Occipital lobe (tissue), 2 donors: Measurements from ENCODE around the gene POU2F1. TPM values are rescaled to one million over a fixed set of nuclear protein-coding genes. Genes with fewer than 3 reads are reported as not detected.
A peak's percentile ranks its signal among the peaks of the same experiment; 100 is the strongest.

Source experiments
- DNase-seq: peaks from one replicate; lab custom pipeline; 2025; lab: John Stamatoyannopoulos, UW
- total RNA-seq: library from RNA; depleted of rRNA; stranded (reverse); fragments of >200 nt; gene quantifications from one replicate; pipeline ENCODE4 v1.2.3, GENCODE V29; 2014

POU2F1 gene
- total RNA-seq, result 34.6 TPM

DNA sequence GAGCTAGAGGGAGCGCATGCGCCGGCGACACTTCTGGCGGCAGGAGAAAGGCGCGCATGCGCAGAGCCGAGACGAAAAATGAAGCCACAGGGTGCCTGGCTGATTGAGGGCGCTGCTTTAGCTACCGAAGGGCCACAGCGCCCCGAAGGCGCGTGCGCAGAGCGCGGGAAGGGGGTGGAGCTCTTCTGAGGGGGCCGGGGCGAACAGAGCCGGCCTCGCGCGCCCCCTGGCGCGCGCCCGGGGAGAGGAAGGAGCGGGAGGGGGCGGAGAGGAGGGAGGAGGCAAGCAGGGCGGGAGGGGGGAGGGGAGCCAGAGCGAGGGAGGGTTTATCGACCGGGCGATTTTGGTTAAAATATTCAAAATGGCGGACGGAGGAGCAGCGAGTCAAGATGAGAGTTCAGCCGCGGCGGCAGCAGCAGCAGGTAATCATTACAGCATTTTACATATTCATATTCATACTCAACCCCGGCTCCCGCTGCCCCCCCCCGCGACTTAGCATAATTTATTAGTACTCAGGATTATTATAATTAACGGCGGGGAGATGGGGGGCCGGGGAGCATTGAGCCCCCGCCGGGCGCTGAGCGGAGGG lies at the start of gene POU2F1:
Gene POU2F1, plus strand, starts transcription at position 350 of the 589 bp plus-strand sequence. Its CDS starts 12 bp downstream, at position 362.
- DNase-seq, result peak; percentile 98

DNA sequence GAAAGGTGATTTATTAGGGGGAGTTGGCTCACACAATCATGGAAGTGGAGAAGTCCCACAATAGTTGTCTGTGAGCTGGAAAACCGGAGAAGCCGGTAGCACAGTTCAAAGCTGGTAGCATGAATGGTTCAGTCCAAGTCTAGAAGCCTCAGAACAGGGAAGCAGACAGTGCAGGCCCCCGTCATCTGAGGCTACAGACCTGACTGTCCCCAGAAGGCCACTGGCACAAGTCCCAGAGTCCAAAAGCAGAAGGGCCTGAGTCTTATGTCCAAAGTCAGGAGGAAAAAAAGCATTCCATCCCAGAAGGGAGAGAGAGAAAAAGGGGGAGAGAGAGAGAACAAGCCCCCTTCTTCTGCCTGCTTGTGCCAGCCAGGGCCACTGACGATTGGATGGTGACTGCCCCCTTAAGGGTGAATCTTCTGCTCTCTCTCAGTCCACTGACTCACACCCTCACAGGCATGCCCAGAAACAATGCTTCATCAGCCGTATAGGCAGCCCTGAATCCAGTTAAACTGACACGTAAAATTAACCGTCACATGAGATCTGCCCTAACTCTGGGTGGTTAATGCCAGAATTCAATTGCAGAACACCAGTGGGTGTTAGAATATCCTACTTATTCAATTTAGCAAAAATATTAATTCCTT lies 49.3 kb upstream of the POU2F1 start:
- DNase-seq, result no peak

- no peak for DNase-seq
Observed at GRCh38 chr1:167173516-167174184, 47.0 kb upstream of the POU2F1 start.

DNA sequence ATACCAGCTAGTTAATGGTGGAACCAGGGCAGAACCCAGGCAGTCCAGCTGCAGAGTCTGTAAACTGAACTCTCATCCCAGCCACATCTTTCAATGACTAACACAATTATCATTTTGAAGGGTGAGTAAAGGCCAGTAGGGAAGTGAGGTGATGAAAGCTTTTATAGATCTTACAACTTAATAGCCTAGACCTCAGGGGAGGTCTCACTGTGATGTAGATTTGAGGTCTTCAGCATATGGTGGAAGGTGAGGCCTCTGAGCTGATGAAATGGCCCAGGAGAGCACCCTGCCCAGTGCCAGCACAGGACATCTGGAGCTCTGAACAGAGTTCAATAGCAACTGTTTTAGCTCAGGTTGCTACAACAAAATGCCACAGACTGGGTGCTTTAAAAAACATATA lies 44.8 kb upstream of the POU2F1 start:
- no peak for DNase-seq

GRCh38 chr1:167178831-167179230 lies 41.9 kb upstream of the POU2F1 start:
- no peak for DNase-seq

DNA sequence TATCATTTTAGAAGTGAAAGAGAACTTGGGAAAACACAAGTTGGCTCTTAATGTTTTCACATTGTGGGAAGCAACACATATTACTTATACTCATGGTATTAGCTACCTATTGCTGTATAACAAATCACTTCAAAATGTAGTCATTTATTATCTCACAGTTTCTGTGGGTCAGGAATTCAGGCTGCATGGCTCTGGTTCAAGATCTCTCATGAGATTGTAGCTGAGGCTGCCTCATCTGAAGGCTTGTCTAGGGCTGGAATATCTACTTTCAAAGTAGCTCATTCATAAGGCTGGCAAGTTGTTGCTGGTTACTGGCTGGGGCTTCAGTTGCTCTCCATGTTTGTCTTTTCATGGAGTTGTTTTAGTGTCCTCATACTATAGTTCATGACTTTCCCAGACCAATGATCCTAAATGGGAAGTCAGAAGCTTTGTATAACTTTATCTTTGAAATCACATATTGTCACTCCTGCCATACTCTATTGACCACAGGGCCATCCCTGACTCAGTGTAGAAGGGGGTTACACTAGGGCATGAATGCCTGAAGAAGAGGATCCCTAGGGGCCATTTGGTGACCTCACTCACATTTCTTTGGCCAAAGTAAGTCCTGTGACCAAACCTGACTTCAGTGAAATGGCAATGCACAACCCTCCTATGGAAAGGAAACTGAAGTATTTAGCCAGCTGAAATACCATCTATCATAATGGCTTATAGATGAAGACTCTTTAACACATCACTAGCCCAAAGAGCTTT lies 37.9 kb upstream of the POU2F1 start:
- no peak for DNase-seq

DNA sequence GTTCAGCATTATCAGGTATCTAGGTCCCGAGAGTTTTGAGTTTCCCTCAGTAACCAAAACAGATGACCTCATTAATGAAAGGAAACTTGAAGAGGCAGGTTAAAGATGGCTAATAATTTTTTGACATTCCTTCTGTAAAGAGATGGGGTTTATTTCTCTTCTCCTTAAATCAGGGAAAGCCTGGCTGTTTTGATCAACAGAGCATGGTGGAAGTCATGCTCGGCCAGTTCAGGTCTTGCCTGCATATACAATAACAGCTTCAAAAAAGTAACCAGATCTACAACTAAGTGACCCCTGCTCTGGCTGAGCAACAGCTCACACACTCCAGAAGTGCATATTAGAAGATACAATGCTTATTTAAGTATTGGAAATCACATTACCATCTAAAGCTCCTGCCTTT lies 36.6 kb upstream of the POU2F1 start:
- no peak for DNase-seq

DNA sequence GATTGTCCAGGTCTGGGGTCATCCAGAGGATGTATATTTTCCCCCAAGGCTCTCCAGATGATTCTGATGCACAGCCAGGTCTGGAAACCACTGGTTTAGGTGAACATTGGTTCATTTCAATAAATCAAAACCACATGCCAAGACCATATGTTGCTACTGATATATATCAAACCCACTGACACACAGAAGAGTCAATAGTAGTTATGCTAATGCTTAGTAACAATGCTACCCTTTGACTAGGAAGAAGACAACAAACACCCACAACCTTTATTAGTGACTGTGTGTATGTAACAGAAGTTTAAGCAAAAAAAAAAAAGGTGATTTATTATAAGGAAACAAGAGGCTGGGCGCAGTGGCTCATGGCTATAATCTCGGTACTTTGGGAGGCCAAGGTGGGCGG lies 35.6 kb upstream of the POU2F1 start:
- no peak for DNase-seq

GRCh38 chr1:167185974-167186657 lies 34.6 kb upstream of the POU2F1 start:
- DNase-seq, result no peak

- no peak for DNase-seq
Observed at GRCh38 chr1:167186771-167187170, 33.9 kb upstream of the POU2F1 start.

DNA sequence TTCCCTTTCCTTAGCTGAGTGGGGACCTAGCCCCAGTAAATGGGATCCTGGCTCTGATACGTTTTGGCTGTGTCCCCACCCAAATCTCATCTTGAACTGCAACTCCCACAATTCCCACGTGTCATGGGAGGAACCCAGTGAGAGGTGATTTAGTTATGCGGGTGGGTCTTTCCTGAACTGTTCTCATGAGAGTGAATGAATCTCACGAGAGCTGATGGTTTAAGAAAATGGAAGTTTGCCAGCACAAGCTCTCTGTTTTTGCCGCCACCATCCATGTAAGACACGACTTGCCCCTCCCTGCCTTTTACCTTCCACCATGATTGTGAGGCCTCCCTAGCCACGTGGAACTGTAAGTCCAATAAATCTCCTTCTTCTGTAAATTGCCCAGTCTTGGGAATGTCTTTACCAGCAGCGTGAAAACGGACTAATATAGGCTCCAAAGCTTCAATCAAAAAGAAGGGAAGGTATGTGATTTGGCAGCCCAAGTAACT lies 29.9 kb upstream of the POU2F1 start:
- no peak for DNase-seq

GRCh38 chr1:167191958-167192357 lies 28.7 kb upstream of the POU2F1 start:
- DNase-seq, result no peak

- DNase-seq, result no peak
Observed at GRCh38 chr1:167194182-167194581, 26.5 kb upstream of the POU2F1 start.

DNA sequence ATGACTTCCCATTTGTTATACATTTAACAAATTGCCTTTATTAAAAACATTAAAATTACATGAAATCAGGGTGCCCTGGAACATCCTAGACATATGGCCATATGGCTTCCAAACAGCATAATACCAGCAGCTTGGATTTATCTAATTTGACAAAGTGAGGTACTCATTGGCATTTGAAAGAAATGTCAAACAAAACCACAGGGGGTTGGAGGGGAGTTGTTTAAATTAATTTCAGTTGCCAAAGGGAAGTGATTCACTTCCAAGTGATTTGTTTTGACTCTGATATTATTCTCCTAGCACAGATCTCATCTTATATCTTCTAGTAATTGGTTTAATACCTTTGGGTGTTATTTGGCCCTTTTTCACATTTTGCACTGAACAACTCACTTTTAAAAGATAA lies 24.5 kb upstream of the POU2F1 start:
- no peak for DNase-seq

- no peak for DNase-seq
Observed at GRCh38 chr1:167197236-167197635, 23.4 kb upstream of the POU2F1 start.

GRCh38 chr1:167197692-167198091 lies 23.0 kb upstream of the POU2F1 start:
- no peak for DNase-seq

GRCh38 chr1:167198518-167199133 lies 22.1 kb upstream of the POU2F1 start:
- no peak for DNase-seq

DNA sequence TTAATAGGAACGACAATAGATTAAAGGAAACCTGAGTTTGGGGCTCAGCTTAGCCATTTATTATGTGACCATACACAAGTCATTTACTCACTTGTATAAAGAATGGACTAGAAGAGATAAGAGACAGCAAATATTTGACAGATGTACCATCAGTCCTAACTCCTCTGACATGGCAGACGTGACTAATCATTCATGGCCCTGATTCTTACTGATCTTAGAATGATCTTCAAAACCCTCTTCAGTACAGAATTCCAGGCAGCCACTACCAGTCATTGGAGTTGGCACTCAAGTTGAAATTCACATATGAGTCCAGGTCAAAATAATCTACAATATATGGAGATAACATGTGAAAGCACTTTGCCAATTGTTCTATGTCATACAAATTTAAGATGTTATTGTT lies 21.0 kb upstream of the POU2F1 start:
- no peak for DNase-seq

DNA sequence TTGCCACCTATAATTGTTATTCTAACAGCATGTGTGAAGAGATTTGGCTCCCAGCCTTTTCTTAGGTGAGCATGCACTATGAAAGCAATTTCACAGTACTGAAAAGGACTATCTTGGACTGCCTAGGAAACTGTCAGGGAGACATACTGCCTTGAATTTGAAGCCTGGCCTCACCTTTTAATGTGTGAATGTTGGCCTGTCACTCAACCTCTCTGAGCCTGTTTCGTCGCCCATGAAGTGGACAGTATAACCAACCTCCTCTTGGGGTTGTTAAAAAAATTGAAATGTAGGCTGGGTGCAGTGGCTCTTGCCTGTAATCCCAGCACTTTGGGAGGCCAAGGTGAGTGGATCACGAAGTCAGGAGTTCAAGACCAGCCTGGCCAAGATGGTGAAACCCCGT lies 20.4 kb upstream of the POU2F1 start:
- no peak for DNase-seq

GRCh38 chr1:167200749-167201148 lies 19.9 kb upstream of the POU2F1 start:
- no peak for DNase-seq

GRCh38 chr1:167202049-167202448 lies 18.6 kb upstream of the POU2F1 start:
- no peak for DNase-seq
